Trophoblast cell (in vitro differentiated cells and primary cell): Measurements from ENCODE around the gene KLHL11.

ENCODE experiments used
- DNase-seq, 2 donors: peaks; one replicate each; pipeline ENCODE4 v3.0.0-alpha.2; 2016
- H2AFZ ChIP-seq: 2 replicates; pipeline ENCODE4 v1.6.1; 2013; ENCODE audit warnings: low read length, moderate library complexity, mild to moderate bottlenecking; ENCODE audit not compliant: insufficient read depth, poor library complexity
- H2AK5ac ChIP-seq: 2 replicates; pipeline ENCODE4 v1.6.1; 2013; ENCODE audit warnings: mild to moderate bottlenecking, low read length
- H2BK120ac ChIP-seq: 2 replicates; pipeline ENCODE4 v1.6.1; 2013; ENCODE audit warnings: low read length, mild to moderate bottlenecking, moderate library complexity; ENCODE audit not compliant: insufficient read depth, poor library complexity
- H2BK12ac ChIP-seq: 2 replicates; pipeline ENCODE4 v1.6.1; 2013; ENCODE audit warnings: mild to moderate bottlenecking, low read length, moderate library complexity
- H2BK5ac ChIP-seq: 2 replicates; pipeline ENCODE4 v1.6.1; 2013; ENCODE audit warnings: low read length, low read depth, moderate library complexity, mild to moderate bottlenecking; ENCODE audit not compliant: poor library complexity
- H3K14ac ChIP-seq: 2 replicates; pipeline ENCODE4 v1.6.1; 2013; ENCODE audit warnings: mild to moderate bottlenecking, low read length
- H3K18ac ChIP-seq: 2 replicates; pipeline ENCODE4 v1.6.1; 2013; ENCODE audit warnings: mild to moderate bottlenecking, low read length
- H3K23ac ChIP-seq: 2 replicates; pipeline ENCODE4 v1.6.1; 2013; ENCODE audit warnings: low read length
- H3K27ac ChIP-seq: 2 replicates; pipeline ENCODE4 v1.5.1; 2013; ENCODE audit warnings: low read depth, mild to moderate bottlenecking, inconsistent platforms, low read length, moderate library complexity
- H3K27me3 ChIP-seq: 2 replicates; pipeline ENCODE4 v1.6.1; 2013; ENCODE audit warnings: inconsistent platforms, mild to moderate bottlenecking, low read length, moderate library complexity; ENCODE audit not compliant: insufficient read depth
- H3K36me3 ChIP-seq, 2 experiments: 1 replicate in 1 of 2; 2 replicates in 1 of 2; pipeline ENCODE4 v1.6.1; 2013; ENCODE audit warnings: low read length in 2 of 2, mild to moderate bottlenecking in 2 of 2, moderate library complexity in 1 of 2; ENCODE audit not compliant: insufficient read depth in 2 of 2, control insufficient read depth in 1 of 2
- H3K4ac ChIP-seq: 2 replicates; pipeline ENCODE4 v1.6.1; 2013; ENCODE audit warnings: low read depth, mild to moderate bottlenecking, low read length, moderate library complexity
- H3K4me1 ChIP-seq, 2 experiments: 1 replicate in 1 of 2; 2 replicates in 1 of 2; pipeline ENCODE4 v1.6.1; 2013; ENCODE audit warnings: low read length in 2 of 2, mild to moderate bottlenecking in 2 of 2, moderate library complexity in 1 of 2; ENCODE audit not compliant: insufficient read depth in 2 of 2, control insufficient read depth in 1 of 2
- H3K4me2 ChIP-seq: 2 replicates; pipeline ENCODE4 v1.6.1; 2013; ENCODE audit warnings: inconsistent platforms, mild to moderate bottlenecking, low read length, moderate library complexity
- H3K4me3 ChIP-seq: 2 replicates; pipeline ENCODE4 v1.5.1; 2013; ENCODE audit warnings: mild to moderate bottlenecking, low read depth, low read length, inconsistent platforms
- H3K79me1 ChIP-seq: one replicate; pipeline ENCODE4 v1.6.1; 2013; ENCODE audit warnings: low read length
- H3K79me2 ChIP-seq: 2 replicates; pipeline ENCODE4 v1.6.1; 2013; ENCODE audit warnings: low read length, mild to moderate bottlenecking; ENCODE audit not compliant: control insufficient read depth, insufficient read depth, poor library complexity
- H3K9ac ChIP-seq: 2 replicates; pipeline ENCODE4 v1.6.1; 2013; ENCODE audit warnings: mild to moderate bottlenecking, low read length
- H3K9me3 ChIP-seq: 2 replicates; pipeline ENCODE4 v1.6.1; 2013; ENCODE audit warnings: low read depth, mild to moderate bottlenecking, control low read depth, inconsistent platforms, low read length; ENCODE audit not compliant: insufficient read depth
- H4K12ac ChIP-seq: 2 replicates; pipeline ENCODE4 v1.6.1; 2013; ENCODE audit warnings: low read depth, mild to moderate bottlenecking, low read length, moderate library complexity
- H4K8ac ChIP-seq: 2 replicates; pipeline ENCODE4 v1.6.1; 2013; ENCODE audit warnings: low read depth, mild to moderate bottlenecking, low read length, moderate library complexity
- H4K91ac ChIP-seq: one replicate; pipeline ENCODE4 v1.6.1; 2013; ENCODE audit warnings: low read depth, mild to moderate bottlenecking, low read length, moderate library complexity
- WGBS: extraction: QIAGEN DNeasy Blood & Tissue Kit; methylation state at CpG from one replicate; pipeline ENCODE4 v1.1.7; 2013; ENCODE audit warnings: missing lambda C conversion rate; ENCODE audit not compliant: insufficient read length, insufficient coverage; ENCODE audit errors: extremely low coverage; 5-methylcytosine and 5-hydroxymethylcytosine counted together

Gene KLHL11

DNA sequence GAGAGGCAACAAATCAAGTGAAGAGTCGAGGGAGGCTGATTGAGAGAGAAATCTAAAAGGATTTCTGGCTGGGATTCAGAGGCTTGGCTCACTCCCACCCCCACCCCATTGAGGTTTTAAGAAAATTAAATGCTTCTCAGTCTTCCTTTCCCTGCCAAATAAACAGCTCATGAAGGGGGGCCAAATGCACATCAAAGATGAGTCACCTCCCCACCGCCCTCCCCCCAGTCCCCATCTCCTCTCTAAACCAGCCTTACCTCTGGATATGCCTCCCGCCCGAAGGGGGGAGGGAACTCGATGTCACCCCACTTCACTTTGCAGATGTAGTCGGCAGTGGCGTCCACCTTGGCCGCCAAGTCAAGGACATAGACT is 41.9 kb upstream of the KLHL11 start:
- H3K4me2 ChIP-seq: no peak overlapping the region
- H3K23ac ChIP-seq: no peak overlapping the region
- H3K9ac ChIP-seq: no peak overlapping the region
- no peak overlapping the region for H2AK5ac ChIP-seq
- H2AFZ ChIP-seq: no peak overlapping the region
- no peaks in the 10 kb centered on the region for H3K27me3 ChIP-seq
- no peak overlapping the region for H4K12ac ChIP-seq
- H4K8ac ChIP-seq: no peak overlapping the region
- no peak overlapping the region for H2BK12ac ChIP-seq
- WGBS: no CpG with 5 or more reads among the region's 8 CpGs
- no peaks in the 10 kb centered on the region for H3K4me1 ChIP-seq
- no peak overlapping the region for H2BK5ac ChIP-seq
- no peak overlapping the region for H3K4me3 ChIP-seq
- no peaks in the 10 kb centered on the region for H3K79me2 ChIP-seq
- no peaks in the 10 kb centered on the region for H3K9me3 ChIP-seq
- no peak for DNase-seq
- no peak overlapping the region for H3K4ac ChIP-seq
- no peak overlapping the region for H4K91ac ChIP-seq
- H3K18ac ChIP-seq: no peak overlapping the region
- H3K27ac ChIP-seq: no peak overlapping the region
- H2BK120ac ChIP-seq: no peak overlapping the region
- no peaks in the 10 kb centered on the region for H3K79me1 ChIP-seq
- H3K14ac ChIP-seq: no peak overlapping the region
- peaks cover 86 to 91% of the 10 kb centered on the region in 2 experiments for H3K36me3 ChIP-seq

DNA sequence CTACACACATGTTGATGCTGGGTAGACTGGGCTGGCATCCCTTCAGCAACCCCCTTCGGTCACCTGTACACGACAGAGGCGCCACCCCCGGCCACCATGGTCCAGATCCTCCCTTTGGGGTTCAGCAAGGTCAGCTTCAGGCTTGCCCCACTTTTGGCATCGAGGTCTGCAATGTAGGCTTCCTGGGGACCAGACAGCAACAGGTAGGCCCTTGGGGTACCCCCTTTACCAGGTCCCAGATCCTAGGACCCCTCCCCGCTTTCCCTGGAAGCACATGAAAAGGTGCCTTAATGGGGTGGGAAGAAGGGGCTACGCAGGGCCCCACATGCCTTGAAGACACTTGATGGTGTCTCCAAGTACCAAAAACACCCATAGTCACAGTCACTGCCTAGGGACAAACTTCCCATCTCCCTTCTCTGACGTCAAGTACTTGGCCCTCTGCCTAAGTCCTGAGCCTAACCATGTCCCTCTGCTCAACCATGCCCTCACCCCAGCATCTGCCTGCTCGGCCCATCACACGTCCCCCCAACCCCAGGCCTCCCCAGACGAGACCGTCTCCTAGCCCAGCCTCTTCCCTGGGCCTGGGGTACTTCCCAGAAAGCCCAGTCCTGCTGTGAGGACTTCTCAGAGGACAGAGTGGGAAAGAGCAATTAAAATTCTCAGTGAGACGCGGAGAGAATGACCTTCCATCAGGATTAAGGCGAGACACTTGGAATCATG is 41.4 kb upstream of the KLHL11 start:
- H3K79me1 ChIP-seq: no peaks in the 10 kb centered on the region
- no peak overlapping the region for H3K23ac ChIP-seq
- no peak overlapping the region for H3K9ac ChIP-seq
- H3K14ac ChIP-seq: no peak overlapping the region
- no peak overlapping the region for H4K8ac ChIP-seq
- no peaks in the 10 kb centered on the region for H3K9me3 ChIP-seq
- H2BK12ac ChIP-seq: no peak overlapping the region
- H3K79me2 ChIP-seq: no peaks in the 10 kb centered on the region
- H3K4ac ChIP-seq: no peak overlapping the region
- H3K4me3 ChIP-seq: no peak overlapping the region
- whole genome bisulfite sequencing: no CpG with 5 or more reads among the region's 15 CpGs
- no peak for DNase-seq
- H2BK120ac ChIP-seq: no peak overlapping the region
- H4K12ac ChIP-seq: no peak overlapping the region
- no peaks in the 10 kb centered on the region for H3K27me3 ChIP-seq
- no peaks in the 10 kb centered on the region for H3K4me1 ChIP-seq
- no peak overlapping the region for H2AFZ ChIP-seq
- H3K18ac ChIP-seq: no peak overlapping the region
- no peak overlapping the region for H4K91ac ChIP-seq
- H2AK5ac ChIP-seq: no peak overlapping the region
- no peak overlapping the region for H3K4me2 ChIP-seq
- peaks cover 85 to 94% of the 10 kb centered on the region in 2 experiments for H3K36me3 ChIP-seq
- no peak overlapping the region for H2BK5ac ChIP-seq
- H3K27ac ChIP-seq: no peak overlapping the region

DNA sequence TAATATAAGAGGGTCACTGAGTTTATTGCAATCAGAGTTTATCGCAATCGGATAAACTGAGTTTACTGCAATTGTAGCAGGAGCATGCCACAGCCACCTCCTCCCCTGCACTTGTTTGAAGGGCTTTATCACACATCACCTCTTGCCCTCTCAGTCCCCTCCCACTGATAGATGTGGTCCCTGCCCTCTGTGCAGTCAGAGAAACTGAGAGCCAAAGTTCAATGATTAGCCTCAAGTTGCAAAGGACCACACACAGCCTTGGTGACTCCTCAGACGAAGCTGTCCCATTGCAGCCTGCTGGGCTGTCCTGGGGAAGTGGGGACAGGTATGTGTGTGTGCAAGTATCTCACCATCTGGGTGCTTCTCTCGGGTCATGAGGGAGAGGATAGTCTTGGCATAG is 39.9 kb upstream of the KLHL11 start:
- no peak for DNase-seq
- Histone ChIP-seq H3K4me2 (no peak overlapping the region), H4K91ac (no peak overlapping the region), H2BK120ac (no peak overlapping the region), H2BK5ac (no peak overlapping the region), H3K14ac (no peak overlapping the region), H3K27me3 (no peaks in the 10 kb centered on the region), H2AFZ (no peak overlapping the region), H3K4me3 (no peak overlapping the region), H3K36me3 (peaks cover 84 to 91% of the 10 kb centered on the region in 2 experiments), H3K9ac (no peak overlapping the region), H3K4me1 (no peaks in the 10 kb centered on the region), H3K4ac (no peak overlapping the region), H3K23ac (no peak overlapping the region), H3K9me3 (no peaks in the 10 kb centered on the region), H3K79me2 (no peaks in the 10 kb centered on the region), H4K8ac (no peak overlapping the region), H2BK12ac (no peak overlapping the region), H3K79me1 (no peaks in the 10 kb centered on the region), H3K18ac (no peak overlapping the region), H4K12ac (no peak overlapping the region), H3K27ac (no peak overlapping the region), H2AK5ac (no peak overlapping the region)
- no CpG with 5 or more reads among the region's 4 CpGs for WGBS

DNA sequence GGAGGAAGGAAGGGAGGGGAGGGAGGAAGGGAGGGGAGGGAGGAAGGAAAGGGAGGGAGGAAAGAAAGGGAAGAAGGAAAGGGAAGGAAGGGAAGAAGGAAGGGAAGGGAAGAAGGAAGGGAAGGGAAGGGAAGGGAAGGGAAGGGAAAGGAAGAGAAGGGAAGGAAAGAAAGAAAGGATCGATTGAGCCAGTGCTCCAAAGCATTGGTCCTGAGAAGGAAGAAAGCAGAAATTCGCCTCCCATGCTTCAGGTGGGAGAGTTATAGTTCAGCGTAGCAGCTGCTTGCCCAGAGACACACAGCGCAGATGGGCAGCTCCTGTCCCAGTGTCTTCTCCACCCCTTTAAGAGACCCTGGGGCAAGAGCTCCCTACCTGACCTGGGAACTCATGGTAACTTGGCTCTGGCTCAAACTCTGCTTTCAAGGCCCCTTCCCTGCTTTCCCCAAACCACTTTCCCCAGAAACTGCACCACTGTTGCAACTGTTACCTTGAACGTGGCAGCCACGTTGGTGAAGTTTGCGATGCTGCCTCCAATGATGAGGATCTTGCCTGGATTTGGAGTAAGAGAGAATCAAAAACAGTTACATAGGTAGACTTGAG is 39.1 kb upstream of the KLHL11 start:
- Histone ChIP-seq H3K79me1 (no peaks in the 10 kb centered on the region), H2AK5ac (no peak overlapping the region), H3K4me3 (no peak overlapping the region), H3K4ac (no peak overlapping the region), H3K9ac (no peak overlapping the region), H3K18ac (no peak overlapping the region), H3K4me1 (no peaks in the 10 kb centered on the region), H3K9me3 (no peaks in the 10 kb centered on the region), H3K27ac (no peak overlapping the region), H2AFZ (no peak overlapping the region), H4K91ac (no peak overlapping the region), H2BK120ac (no peak overlapping the region), H3K27me3 (no peaks in the 10 kb centered on the region), H3K36me3 (peaks cover 82 to 88% of the 10 kb centered on the region in 2 experiments), H2BK5ac (no peak overlapping the region), H4K8ac (no peak overlapping the region), H3K23ac (no peak overlapping the region), H4K12ac (no peak overlapping the region), H2BK12ac (no peak overlapping the region), H3K79me2 (no peaks in the 10 kb centered on the region), H3K14ac (no peak overlapping the region), H3K4me2 (no peak overlapping the region)
- DNase-seq: no peak
- WGBS: no CpG with 5 or more reads among the region's 7 CpGs
